ENCODE measurements around the gene NBR1.
"Not testable (repeated sequence)": the region's sequence is repeated elsewhere in the genome, so short reads cannot be mapped to it uniquely, and the experiment has no call there.

DNA sequence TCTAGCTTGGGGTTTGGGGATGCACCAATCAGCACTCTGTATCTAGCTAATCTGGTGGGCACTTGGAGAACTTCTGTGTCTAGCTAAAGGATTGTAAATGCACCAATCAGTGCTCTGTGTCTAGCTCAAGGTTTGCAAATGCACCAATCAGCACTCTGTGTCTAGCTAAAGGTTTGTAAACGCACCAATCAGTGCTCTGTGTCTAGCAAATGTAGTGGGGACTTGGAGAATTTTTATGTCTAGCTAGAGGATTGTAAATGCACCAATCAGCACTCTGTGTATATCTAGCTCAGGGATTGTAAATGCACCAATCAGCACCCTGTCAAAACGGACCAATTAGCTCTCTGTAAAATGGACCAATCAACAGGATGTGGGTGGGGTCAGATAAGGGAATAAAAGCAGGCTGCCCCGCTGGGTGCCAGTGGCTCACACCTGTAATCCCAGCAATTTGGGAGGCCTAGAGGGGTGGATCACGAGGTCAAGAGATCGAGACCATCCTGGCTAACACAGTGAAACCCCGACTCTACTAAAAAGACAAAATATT is 43.6 kb upstream of the NBR1 start:
- TF ChIP-seq, protein P1, sequence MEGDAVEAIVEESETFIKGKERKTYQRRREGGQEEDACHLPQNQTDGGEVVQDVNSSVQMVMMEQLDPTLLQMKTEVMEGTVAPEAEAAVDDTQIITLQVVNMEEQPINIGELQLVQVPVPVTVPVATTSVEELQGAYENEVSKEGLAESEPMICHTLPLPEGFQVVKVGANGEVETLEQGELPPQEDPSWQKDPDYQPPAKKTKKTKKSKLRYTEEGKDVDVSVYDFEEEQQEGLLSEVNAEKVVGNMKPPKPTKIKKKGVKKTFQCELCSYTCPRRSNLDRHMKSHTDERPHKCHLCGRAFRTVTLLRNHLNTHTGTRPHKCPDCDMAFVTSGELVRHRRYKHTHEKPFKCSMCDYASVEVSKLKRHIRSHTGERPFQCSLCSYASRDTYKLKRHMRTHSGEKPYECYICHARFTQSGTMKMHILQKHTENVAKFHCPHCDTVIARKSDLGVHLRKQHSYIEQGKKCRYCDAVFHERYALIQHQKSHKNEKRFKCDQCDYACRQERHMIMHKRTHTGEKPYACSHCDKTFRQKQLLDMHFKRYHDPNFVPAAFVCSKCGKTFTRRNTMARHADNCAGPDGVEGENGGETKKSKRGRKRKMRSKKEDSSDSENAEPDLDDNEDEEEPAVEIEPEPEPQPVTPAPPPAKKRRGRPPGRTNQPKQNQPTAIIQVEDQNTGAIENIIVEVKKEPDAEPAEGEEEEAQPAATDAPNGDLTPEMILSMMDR (IDR thresholded peaks at IDR 0.05): not testable (repeated sequence)
- not testable (repeated sequence) for TF ChIP-seq POLR2A (IDR thresholded peaks at IDR 0.05)

Data from right lobe of liver (tissue), 4 donors.